Measurements from ENCODE around the gene SUPT7L.

The SUPT7L gene

DNA sequence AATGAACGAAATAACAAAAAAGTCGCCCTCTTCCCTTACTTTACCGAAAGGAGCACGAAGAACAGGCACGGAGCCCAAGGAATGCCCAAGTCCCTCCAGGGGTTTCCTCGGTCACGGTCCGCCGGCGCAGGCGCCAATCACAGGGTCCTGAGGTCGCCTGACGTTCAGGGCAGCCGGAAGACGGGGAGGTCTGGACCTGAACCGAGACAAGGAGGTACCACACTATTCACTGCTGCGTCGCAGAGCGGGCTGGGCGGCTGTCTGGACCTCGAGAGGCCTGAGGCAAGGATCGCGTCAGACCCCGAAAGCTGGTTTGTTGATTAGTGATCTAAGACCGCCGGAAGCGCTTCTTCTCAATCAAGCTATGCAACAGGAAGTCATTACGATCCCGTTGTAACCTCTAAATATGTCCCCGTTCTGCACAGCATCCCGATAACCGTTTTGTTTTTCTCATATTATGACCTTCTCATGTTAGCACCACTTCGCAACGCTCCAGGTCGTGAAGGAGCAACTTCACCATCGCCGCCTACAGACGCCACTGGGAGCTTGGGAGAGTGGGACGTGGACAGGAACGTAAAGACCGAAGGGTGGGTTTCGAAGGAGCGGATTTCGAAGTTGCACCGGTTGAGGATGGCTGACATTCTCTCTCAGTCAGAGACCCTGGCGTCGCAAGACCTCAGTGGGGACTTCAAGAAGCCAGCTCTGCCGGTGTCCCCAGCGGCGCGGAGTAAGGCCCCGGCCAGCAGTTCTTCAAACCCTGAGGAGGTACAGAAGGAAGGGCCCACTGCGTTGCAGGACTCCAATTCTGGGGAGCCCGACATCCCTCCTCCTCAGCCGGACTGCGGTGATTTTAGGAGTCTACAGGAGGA is at the start of gene SUPT7L, which contains the start of gene SLC4A1AP (continued):
- TF ChIP-seq ZNF398 (tag by site-specific recombination; IDR thresholded peaks at IDR 0.05) (no peak), ZNF621 (tag by site-specific recombination; IDR thresholded peaks at IDR 0.05) (no peak), EGR2 (tag by site-specific recombination; IDR thresholded peaks at IDR 0.05; ENCODE audit: low read depth) (0 out of 2 replicates have a peak, but pooled peaks have one; percentile 29), ZNF16 (tag by site-specific recombination; IDR thresholded peaks at IDR 0.05; ENCODE audit: low read depth) (no peak), TCF7L2 (IDR thresholded peaks at IDR 0.05; ENCODE audit: borderline replicate concordance, low read depth, low read length) (no peak), ZEB2 (tag by site-specific recombination; IDR thresholded peaks at IDR 0.05) (peak; percentile 75), ZBTB1 (tag by site-specific recombination; IDR thresholded peaks at IDR 0.05) (0 out of 2 replicates have a peak, but pooled peaks have one; percentile 19), ZNF211 (tag by site-specific recombination; IDR thresholded peaks at IDR 0.05; ENCODE audit: low read depth) (no peak), ZNF548 (tag by site-specific recombination; IDR thresholded peaks at IDR 0.05) (no peak), ZNF654 (tag by site-specific recombination; IDR thresholded peaks at IDR 0.05; ENCODE audit: low read depth) (no peak), INSM2 (tag by site-specific recombination; IDR thresholded peaks at IDR 0.05) (peak; percentile 95), ZBTB48 (tag by site-specific recombination; IDR thresholded peaks at IDR 0.05) (no peak), ZXDB (tag by site-specific recombination; IDR thresholded peaks at IDR 0.05) (peak; percentile 96), ZNF670 (tag by site-specific recombination; IDR thresholded peaks at IDR 0.05; ENCODE audit: low read depth) (no peak), MZF1 (tag by site-specific recombination; IDR thresholded peaks at IDR 0.05; ENCODE audit: borderline replicate concordance) (no peak; the same call in 1 of the 2 replicates), ZNF23 (tag by site-specific recombination; IDR thresholded peaks at IDR 0.05; ENCODE audit: borderline replicate concordance) (no peak), ZNF747 (tag by site-specific recombination; IDR thresholded peaks at IDR 0.05) (no peak), ZNF221 (tag by site-specific recombination; IDR thresholded peaks at IDR 0.05; ENCODE audit: borderline replicate concordance) (no peak), ZNF677 (tag by site-specific recombination; IDR thresholded peaks at IDR 0.05) (no peak), ZNF10 (tag by site-specific recombination; IDR thresholded peaks at IDR 0.05) (peak; percentile 62; the same call in 1 of the 2 replicates)
- TF ChIP-seq, protein P1, sequence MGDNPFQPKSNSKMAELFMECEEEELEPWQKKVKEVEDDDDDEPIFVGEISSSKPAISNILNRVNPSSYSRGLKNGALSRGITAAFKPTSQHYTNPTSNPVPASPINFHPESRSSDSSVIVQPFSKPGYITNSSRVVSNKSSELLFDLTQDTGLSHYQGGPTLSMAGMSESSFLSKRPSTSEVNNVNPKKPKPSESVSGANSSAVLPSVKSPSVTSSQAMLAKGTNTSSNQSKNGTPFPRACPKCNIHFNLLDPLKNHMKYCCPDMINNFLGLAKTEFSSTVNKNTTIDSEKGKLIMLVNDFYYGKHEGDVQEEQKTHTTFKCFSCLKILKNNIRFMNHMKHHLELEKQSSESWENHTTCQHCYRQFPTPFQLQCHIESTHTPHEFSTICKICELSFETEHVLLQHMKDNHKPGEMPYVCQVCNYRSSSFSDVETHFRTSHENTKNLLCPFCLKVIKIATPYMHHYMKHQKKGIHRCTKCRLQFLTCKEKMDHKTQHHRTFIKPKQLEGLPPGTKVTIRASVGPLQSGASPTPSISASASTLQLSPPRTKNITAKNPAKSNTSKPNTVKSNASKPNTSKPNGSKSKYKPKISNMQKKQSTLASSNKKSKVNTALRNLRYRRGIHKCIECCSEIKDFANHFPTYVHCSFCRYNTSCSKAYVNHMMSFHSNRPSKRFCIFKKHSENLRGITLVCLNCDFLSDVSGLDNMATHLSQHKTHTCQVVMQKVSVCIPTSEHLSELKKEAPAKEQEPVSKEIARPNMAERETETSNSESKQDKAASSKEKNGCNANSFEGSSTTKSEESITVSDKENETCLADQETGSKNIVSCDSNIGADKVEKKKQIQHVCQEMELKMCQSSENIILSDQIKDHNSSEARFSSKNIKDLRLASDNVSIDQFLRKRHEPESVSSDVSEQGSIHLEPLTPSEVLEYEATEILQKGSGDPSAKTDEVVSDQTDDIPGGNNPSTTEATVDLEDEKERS (tag by site-specific recombination; IDR thresholded peaks at IDR 0.05): 0 out of 2 replicates have a peak, but pooled peaks have one; percentile 24
- TF ChIP-seq, protein P2, sequence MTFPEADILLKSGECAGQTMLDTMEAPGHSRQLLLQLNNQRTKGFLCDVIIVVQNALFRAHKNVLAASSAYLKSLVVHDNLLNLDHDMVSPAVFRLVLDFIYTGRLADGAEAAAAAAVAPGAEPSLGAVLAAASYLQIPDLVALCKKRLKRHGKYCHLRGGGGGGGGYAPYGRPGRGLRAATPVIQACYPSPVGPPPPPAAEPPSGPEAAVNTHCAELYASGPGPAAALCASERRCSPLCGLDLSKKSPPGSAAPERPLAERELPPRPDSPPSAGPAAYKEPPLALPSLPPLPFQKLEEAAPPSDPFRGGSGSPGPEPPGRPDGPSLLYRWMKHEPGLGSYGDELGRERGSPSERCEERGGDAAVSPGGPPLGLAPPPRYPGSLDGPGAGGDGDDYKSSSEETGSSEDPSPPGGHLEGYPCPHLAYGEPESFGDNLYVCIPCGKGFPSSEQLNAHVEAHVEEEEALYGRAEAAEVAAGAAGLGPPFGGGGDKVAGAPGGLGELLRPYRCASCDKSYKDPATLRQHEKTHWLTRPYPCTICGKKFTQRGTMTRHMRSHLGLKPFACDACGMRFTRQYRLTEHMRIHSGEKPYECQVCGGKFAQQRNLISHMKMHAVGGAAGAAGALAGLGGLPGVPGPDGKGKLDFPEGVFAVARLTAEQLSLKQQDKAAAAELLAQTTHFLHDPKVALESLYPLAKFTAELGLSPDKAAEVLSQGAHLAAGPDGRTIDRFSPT (tag by site-specific recombination; IDR thresholded peaks at IDR 0.05): no peak
- TF ChIP-seq, protein P3, sequence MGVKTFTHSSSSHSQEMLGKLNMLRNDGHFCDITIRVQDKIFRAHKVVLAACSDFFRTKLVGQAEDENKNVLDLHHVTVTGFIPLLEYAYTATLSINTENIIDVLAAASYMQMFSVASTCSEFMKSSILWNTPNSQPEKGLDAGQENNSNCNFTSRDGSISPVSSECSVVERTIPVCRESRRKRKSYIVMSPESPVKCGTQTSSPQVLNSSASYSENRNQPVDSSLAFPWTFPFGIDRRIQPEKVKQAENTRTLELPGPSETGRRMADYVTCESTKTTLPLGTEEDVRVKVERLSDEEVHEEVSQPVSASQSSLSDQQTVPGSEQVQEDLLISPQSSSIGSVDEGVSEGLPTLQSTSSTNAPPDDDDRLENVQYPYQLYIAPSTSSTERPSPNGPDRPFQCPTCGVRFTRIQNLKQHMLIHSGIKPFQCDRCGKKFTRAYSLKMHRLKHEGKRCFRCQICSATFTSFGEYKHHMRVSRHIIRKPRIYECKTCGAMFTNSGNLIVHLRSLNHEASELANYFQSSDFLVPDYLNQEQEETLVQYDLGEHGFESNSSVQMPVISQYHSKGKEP (tag by site-specific recombination; IDR thresholded peaks at IDR 0.05): no peak
- TF ChIP-seq, protein P4, sequence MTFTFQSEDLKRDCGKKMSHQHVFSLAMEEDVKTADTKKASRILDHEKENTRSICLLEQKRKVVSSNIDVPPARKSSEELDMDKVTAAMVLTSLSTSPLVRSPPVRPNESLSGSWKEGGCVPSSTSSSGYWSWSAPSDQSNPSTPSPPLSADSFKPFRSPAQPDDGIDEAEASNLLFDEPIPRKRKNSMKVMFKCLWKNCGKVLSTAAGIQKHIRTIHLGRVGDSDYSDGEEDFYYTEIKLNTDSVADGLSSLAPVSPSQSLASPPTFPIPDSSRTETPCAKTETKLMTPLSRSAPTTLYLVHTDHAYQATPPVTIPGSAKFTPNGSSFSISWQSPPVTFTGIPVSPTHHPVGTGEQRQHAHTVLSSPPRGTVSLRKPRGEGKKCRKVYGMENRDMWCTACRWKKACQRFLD (tag by site-specific recombination; IDR thresholded peaks at IDR 0.05): no peak
- TF ChIP-seq, protein P5, sequence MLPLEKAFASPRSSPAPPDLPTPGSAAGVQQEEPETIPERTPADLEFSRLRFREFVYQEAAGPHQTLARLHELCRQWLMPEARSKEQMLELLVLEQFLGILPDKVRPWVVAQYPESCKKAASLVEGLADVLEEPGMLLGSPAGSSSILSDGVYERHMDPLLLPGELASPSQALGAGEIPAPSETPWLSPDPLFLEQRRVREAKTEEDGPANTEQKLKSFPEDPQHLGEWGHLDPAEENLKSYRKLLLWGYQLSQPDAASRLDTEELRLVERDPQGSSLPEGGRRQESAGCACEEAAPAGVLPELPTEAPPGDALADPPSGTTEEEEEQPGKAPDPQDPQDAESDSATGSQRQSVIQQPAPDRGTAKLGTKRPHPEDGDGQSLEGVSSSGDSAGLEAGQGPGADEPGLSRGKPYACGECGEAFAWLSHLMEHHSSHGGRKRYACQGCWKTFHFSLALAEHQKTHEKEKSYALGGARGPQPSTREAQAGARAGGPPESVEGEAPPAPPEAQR (tag by site-specific recombination; IDR thresholded peaks at IDR 0.05): peak; percentile 68; the same call in 1 of the 2 replicates

All from HEK293 (cell line).